Uterus (tissue), 4 donors: Measurements from ENCODE around the gene PRKAG2. TPM values are rescaled to one million over a fixed set of nuclear protein-coding genes. Genes with fewer than 3 reads are reported as not detected.
"Not testable (repeated sequence)": the region's sequence is repeated elsewhere in the genome, so short reads cannot be mapped to it uniquely, and the experiment has no call there.

Experiments used
- DNase-seq, 2 donors: peaks; one replicate each; pipeline ENCODE4 v3.0.0-alpha.2; 2019 to 2020
- H3K27ac ChIP-seq, 2 donors: fragments of 200-600 bp; sonication (generic); 1 replicate in 1 of 2; 2 replicates in 1 of 2; pipeline ENCODE4 v1.5.1; 2016 to 2018
- H3K27me3 ChIP-seq, 2 donors: fragments of 200-600 bp; sonication (generic); one replicate each; pipeline ENCODE4 v1.5.1; 2018 to 2019; ENCODE audit warnings: control low read depth in 1 of 2
- H3K36me3 ChIP-seq, 2 donors: fragments of 200-600 bp; sonication (generic); one replicate each; pipeline ENCODE4 v1.5.1; 2019; ENCODE audit warnings: control low read depth in 1 of 2
- H3K4me1 ChIP-seq, 2 donors: fragments of 200-600 bp; sonication (generic); one replicate each; pipeline ENCODE4 v1.5.1; 2018 to 2019; ENCODE audit warnings: control low read depth in 1 of 2
- H3K4me3 ChIP-seq, 2 donors: fragments of 200-600 bp; sonication (generic); 1 replicate in 1 of 2; 2 replicates in 1 of 2; pipeline ENCODE4 v1.5.1; 2018 to 2019; ENCODE audit warnings: mild to moderate bottlenecking in 1 of 2
- H3K9me3 ChIP-seq, 2 donors: fragments of 200-600 bp; sonication (generic); one replicate each; pipeline ENCODE4 v1.5.1; 2019; ENCODE audit warnings: control low read depth in 1 of 2
- POLR2A ChIP-seq, 2 donors: fragments of 450-650 bp; IDR thresholded peaks; one replicate each; pipeline ENCODE4 v1.6.1; 2016; ENCODE audit warnings: antibody characterized with exemption in 2 of 2, mild to moderate bottlenecking in 1 of 2, moderate library complexity in 1 of 2
- intact Hi-C: fragments of 100-400 bp; cut with DNase I; formaldehyde crosslinking; loops from one replicate; pipeline ENCODE4 v1.15.1; 2023; ENCODE audit warnings: low total_unique reads
- total RNA-seq, 4 donors: library from RNA; depleted of rRNA in 3 of 4; stranded (reverse); fragments of >200 nt in 3 of 4; gene quantifications; one replicate each; pipeline versions ENCODE4 v1.1.0 to v1.2.4, GENCODE V29; 2014 to 2023
- TF ChIP-seq, protein P1 (sequence below), 4 experiments: fragments of 200-600 bp in 2 of 4; fragments of 450-650 bp in 2 of 4; sonication (generic) in 2 of 4; IDR thresholded peaks; one replicate each; pipeline ENCODE4 v1.5.1; 2016 to 2019; ENCODE audit warnings: antibody characterized with exemption in 4 of 4, mild to moderate bottlenecking in 2 of 4, moderate library complexity in 1 of 4
- donor health status: DM: yes; HTN: yes; CAD: no.

PRKAG2 gene
- total RNA-seq, 4 donors from 2014 or later: 15.1 to 66.2 (median 33.6) TPM

DNA sequence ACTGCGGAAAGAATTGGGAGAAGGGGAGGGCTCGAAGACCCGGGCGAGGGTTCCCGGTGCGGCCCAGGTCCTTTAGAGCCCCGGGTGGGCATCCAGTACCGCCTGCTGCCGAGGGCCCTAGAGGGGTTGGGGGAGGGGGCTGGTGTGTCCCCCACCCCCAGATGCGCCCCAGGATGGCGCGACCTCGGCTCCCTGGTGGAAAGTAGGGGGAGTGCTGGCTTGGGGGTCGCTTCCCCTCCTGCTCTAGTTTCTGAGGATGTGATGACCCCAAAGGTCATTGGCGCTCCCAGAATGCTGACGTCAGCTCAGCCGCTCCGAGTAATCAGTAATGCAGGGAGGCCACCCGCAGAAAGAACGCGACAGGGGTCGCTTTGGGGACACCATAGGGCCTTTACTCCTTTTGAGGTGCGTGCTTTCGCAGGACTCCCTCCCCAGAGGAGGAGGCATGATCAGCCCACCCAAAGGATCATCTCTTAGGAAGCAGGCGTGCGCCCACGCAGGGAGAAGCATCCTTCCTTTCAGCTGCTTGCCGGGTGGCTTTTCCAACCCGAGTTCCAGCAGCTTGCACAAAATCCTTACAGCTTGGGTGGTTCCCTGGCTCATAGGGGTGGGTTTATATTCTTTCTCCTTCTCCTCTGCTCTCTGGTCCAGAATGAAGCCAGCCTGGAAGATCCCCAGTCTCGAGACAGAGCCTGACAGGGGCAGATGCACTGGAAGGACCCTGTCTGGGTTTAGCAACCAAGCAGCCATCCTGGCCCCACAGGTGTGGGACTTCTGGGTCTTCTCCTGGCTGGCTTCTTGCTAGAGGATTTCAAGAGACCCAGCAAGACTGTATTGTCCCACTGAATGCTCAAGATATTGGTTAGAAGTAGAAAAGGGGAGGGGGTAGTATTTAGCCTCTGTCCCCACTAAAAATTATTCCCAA, 1.3 kb upstream of the PRKAG2 start:
- Histone ChIP-seq H3K9me3 (no peaks in the 10 kb centered on the region), H3K27me3 (no peaks in the 10 kb centered on the region), H3K27ac (peak overlapping the region; percentile 93), H3K4me3 (peak overlapping the region; percentile 73 to 83), H3K36me3 (no peaks in the 10 kb centered on the region), H3K4me1 (peaks cover 0 to 9% of the 10 kb centered on the region in 2 donors)
- intact Hi-C loops: no loop called here
- DNase-seq: peak in 1 of 2 donors; percentile 39
- no peak for TF ChIP-seq POLR2A (IDR thresholded peaks at IDR 0.05)
- TF ChIP-seq, protein P1, sequence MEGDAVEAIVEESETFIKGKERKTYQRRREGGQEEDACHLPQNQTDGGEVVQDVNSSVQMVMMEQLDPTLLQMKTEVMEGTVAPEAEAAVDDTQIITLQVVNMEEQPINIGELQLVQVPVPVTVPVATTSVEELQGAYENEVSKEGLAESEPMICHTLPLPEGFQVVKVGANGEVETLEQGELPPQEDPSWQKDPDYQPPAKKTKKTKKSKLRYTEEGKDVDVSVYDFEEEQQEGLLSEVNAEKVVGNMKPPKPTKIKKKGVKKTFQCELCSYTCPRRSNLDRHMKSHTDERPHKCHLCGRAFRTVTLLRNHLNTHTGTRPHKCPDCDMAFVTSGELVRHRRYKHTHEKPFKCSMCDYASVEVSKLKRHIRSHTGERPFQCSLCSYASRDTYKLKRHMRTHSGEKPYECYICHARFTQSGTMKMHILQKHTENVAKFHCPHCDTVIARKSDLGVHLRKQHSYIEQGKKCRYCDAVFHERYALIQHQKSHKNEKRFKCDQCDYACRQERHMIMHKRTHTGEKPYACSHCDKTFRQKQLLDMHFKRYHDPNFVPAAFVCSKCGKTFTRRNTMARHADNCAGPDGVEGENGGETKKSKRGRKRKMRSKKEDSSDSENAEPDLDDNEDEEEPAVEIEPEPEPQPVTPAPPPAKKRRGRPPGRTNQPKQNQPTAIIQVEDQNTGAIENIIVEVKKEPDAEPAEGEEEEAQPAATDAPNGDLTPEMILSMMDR (IDR thresholded peaks at IDR 0.05): no peak

DNA sequence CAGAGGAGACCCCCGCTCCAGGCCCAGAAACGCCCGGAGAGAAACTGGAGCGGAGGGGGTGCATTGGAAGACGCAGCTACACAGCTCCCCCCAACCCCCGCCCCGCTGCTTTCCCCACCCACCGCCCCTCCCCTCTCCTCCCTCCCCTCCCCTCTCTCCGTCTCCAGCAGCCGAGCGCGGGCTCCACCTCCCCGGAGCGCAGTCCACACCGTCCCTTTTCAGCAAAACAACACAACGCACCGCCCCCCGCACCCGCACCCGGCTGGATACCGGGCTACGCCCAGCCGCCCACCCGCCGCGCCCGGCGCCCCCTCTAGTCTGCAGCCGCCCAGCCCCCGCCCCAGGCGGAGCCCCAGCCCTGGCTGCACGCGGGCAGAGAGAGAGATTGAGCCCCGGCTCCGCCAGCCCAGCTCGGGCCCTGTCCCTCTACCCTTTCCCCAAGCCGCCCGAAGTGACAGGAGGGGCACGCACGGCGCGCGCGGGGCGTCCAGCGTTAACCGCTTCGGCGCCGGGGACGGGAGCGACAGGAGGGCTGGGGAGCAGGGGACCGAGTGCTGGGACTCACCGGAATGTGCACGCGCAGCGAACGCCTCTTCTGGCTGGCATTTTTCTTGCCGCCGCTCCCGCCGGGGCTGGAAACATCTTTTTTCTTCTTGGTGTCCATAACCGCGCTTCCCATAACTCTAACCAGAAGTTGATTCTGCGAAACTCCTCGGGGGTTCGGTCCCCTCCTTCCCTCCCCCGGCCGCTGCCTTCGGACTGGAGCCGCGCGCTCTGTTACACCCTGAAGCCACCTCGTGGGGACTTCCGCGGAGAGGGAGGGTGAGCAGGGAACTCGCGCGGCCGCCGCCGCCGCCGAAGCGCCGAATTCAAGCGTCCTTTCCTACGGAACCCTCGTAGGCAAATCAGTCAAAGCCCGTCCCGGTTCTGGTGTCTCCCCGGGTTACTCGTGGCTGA, 695 bp downstream of the PRKAG2 start:
- TF ChIP-seq POLR2A (IDR thresholded peaks at IDR 0.05): peak; percentile 17
- TF ChIP-seq, protein P1 (IDR thresholded peaks at IDR 0.05): no peak
- peaks cover 0 to 9% of the 10 kb centered on the region in 2 donors for H3K4me1 ChIP-seq
- H3K27me3 ChIP-seq: no peaks in the 10 kb centered on the region
- no peaks in the 10 kb centered on the region for H3K9me3 ChIP-seq
- H3K27ac ChIP-seq: peak overlapping the region; percentile 93
- H3K4me3 ChIP-seq: peak overlapping the region; percentile 73 to 83
- peak; percentile 77 to 82 for DNase-seq
- intact Hi-C loops: no loop called here
- no peaks in the 10 kb centered on the region for H3K36me3 ChIP-seq

DNA sequence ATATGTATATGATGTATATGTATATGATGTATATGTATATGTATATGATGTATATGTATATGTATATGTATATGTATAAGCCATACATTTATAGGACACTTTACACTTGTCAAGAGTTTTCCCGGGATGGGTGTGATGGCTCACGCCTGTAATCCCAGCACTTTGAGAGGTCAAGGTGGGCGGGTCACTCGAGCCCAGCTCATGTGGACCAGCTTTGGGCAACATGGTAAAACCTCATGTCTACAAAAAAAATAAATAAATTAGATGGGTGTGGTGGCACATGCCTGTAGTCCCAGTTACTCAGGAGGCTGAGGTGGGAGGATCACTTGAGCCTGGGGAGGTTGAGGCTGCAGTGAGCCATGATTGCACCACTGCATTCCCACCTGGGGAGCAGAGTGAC, 2.4 kb downstream of the PRKAG2 start:
- intact Hi-C loops, H3K27me3 ChIP-seq, H3K9me3 ChIP-seq, DNase-seq, H3K36me3 ChIP-seq: not testable (repeated sequence)
- Histone ChIP-seq H3K4me3 (peak overlapping the region in 1 of 2 donors; percentile 73), H3K27ac (peak overlapping the region; percentile 93), H3K4me1 (peaks cover 0 to 11% of the 10 kb centered on the region in 2 donors)

DNA sequence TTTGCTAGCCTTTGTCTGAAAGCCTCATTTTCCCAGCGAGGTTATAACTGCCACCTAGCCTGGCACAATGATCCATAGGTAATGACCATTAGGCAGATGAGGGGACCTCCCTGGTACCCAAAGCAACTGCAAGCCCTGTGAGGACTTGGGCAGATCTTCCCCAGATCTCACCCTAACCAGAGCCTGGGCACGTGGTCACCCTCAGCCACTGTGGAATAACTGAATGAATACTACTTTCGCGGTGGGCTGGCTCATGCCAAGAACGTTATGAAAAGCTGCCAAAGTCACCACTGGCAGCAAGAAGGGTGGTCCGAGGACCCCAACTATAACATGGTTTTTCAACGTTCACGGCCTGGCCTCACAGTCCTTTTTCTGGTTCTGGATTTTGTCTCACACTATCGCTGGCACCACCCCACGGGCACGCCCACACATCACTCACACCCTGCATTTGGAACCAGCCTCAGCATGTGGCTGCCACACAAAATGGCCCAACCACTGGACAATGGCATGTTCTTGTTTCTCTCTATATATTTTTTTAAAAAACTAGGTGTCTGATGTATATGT, 3.4 kb downstream of the PRKAG2 start:
- H3K27ac ChIP-seq: no peak overlapping the region
- no peaks in the 10 kb centered on the region for H3K36me3 ChIP-seq
- H3K4me1 ChIP-seq: peaks cover 0 to 17% of the 10 kb centered on the region in 2 donors
- intact Hi-C loops: no loop called here
- H3K4me3 ChIP-seq: no peak overlapping the region
- TF ChIP-seq POLR2A (IDR thresholded peaks at IDR 0.05): no peak
- TF ChIP-seq, protein P1 (IDR thresholded peaks at IDR 0.05): no peak
- H3K9me3 ChIP-seq: no peaks in the 10 kb centered on the region
- no peak for DNase-seq
- H3K27me3 ChIP-seq: no peaks in the 10 kb centered on the region
